ENCODE data around the gene UBE2K.
"Not testable (repeated sequence)": the region's sequence is repeated elsewhere in the genome, so short reads cannot be mapped to it uniquely, and the experiment has no call there.

The UBE2K gene

GRCh38 chr4:39730072-39730471, 32.1 kb downstream of the UBE2K start:
- no peak for DNase-seq (ENCODE audit: low read depth)

- DNase-seq (ENCODE audit: low read depth), result no peak
Observed at GRCh38 chr4:39731908-39732307, 34.0 kb downstream of the UBE2K start.

GRCh38 chr4:39732728-39733127, 34.8 kb downstream of the UBE2K start:
- peak; percentile 81 for DNase-seq (ENCODE audit: low read depth)

GRCh38 chr4:39739591-39739990, 41.7 kb downstream of the UBE2K start:
- not testable (repeated sequence) for DNase-seq (ENCODE audit: low read depth)

- DNase-seq (ENCODE audit: low read depth), result no peak
Observed at GRCh38 chr4:39741401-39741800, 43.5 kb downstream of the UBE2K start.

- DNase-seq (ENCODE audit: low read depth), result no peak
Observed at GRCh38 chr4:39745920-39746319, 48.0 kb downstream of the UBE2K start.

- no peak for DNase-seq (ENCODE audit: low read depth)
Observed at GRCh38 chr4:39750216-39750615, 52.3 kb downstream of the UBE2K start.

GRCh38 chr4:39754309-39754708, 56.4 kb downstream of the UBE2K start:
- DNase-seq (ENCODE audit: low read depth), result no peak

GRCh38 chr4:39756159-39756558, 58.2 kb downstream of the UBE2K start:
- DNase-seq (ENCODE audit: low read depth), result no peak

GRCh38 chr4:39758176-39758575, 60.2 kb downstream of the UBE2K start:
- no peak for DNase-seq (ENCODE audit: low read depth)

GRCh38 chr4:39759569-39759968, 61.6 kb downstream of the UBE2K start:
- DNase-seq (ENCODE audit: low read depth), result no peak

GRCh38 chr4:39761005-39761667, 63.2 kb downstream of the UBE2K start:
- no peak for DNase-seq (ENCODE audit: low read depth)

- no peak for DNase-seq (ENCODE audit: low read depth)
Observed at GRCh38 chr4:39763714-39764572, 66.0 kb downstream of the UBE2K start.

GRCh38 chr4:39770005-39770404, 72.1 kb downstream of the UBE2K start:
- DNase-seq (ENCODE audit: low read depth), result no peak

GRCh38 chr4:39770471-39770870, 72.5 kb downstream of the UBE2K start:
- DNase-seq (ENCODE audit: low read depth), result no peak

GRCh38 chr4:39770969-39771724, 73.2 kb downstream of the UBE2K start:
- DNase-seq (ENCODE audit: low read depth), result no peak

GRCh38 chr4:39781988-39782387, 84.1 kb downstream of the UBE2K start:
- not testable (repeated sequence) for DNase-seq (ENCODE audit: low read depth)

GRCh38 chr4:39785083-39785482, 87.1 kb downstream of the UBE2K start:
- no peak for DNase-seq (ENCODE audit: low read depth)

GRCh38 chr4:39786838-39787237, 88.9 kb downstream of the UBE2K start:
- DNase-seq (ENCODE audit: low read depth), result no peak

GRCh38 chr4:39792128-39792527, 94.2 kb downstream of the UBE2K start:
- no peak for DNase-seq (ENCODE audit: low read depth)

GRCh38 chr4:39792529-39792928, 94.6 kb downstream of the UBE2K start:
- no peak for DNase-seq (ENCODE audit: low read depth)

GRCh38 chr4:39792976-39793375, 95.0 kb downstream of the UBE2K start:
- DNase-seq (ENCODE audit: low read depth), result not testable (repeated sequence)

- no peak for DNase-seq (ENCODE audit: low read depth)
Observed at GRCh38 chr4:39802005-39802404, 104.1 kb downstream of the UBE2K start.

Measured in fibroblast of the conjunctiva (primary cell).